KMS-11 (cell line): ENCODE data around the gene AIRE.

Experiments
- H2AFZ ChIP-seq: fragments of 200-600 bp; sonication (generic); 2 replicates; pipeline ENCODE4 v1.6.1; 2016; ENCODE audit warnings: antibody characterized with exemption, mixed run types, low read depth
- H3K27ac ChIP-seq: fragments of 200-600 bp; sonication (generic); 2 replicates; pipeline ENCODE4 v1.6.1; 2016; ENCODE audit warnings: mild to moderate bottlenecking, mixed run types
- H3K27me3 ChIP-seq: fragments of 200-600 bp; sonication (generic); 2 replicates; pipeline ENCODE4 v1.6.1; 2017; ENCODE audit warnings: mild to moderate bottlenecking, low read depth, mixed run types, moderate library complexity; ENCODE audit not compliant: insufficient read depth
- H3K36me3 ChIP-seq: fragments of 200-600 bp; sonication (generic); 2 replicates; pipeline ENCODE4 v1.6.1; 2017; ENCODE audit warnings: mild to moderate bottlenecking, mixed run types; ENCODE audit not compliant: insufficient read depth
- H3K4me1 ChIP-seq: fragments of 200-600 bp; sonication (generic); 2 replicates; pipeline ENCODE4 v1.6.1; 2016; ENCODE audit warnings: mild to moderate bottlenecking, low read depth, mixed run types; ENCODE audit not compliant: poor library complexity, severe bottlenecking
- H3K4me2 ChIP-seq: fragments of 200-600 bp; sonication (generic); 2 replicates; pipeline ENCODE4 v1.7.0; 2016; ENCODE audit warnings: mild to moderate bottlenecking, mixed run types
- H3K4me3 ChIP-seq: fragments of 200-600 bp; sonication (generic); IDR thresholded peaks from 2 replicates; pipeline ENCODE4 v1.6.1; 2017; ENCODE audit warnings: low read depth, low read length, mixed read lengths; ENCODE audit not compliant: insufficient read depth
- H3K79me2 ChIP-seq: fragments of 200-600 bp; sonication (generic); 2 replicates; pipeline ENCODE4 v1.6.1; 2016; ENCODE audit warnings: low read depth, mixed run types; ENCODE audit not compliant: insufficient read depth
- H3K9ac ChIP-seq: fragments of 200-600 bp; sonication (generic); 2 replicates; pipeline ENCODE4 v1.6.1; 2016; ENCODE audit warnings: mild to moderate bottlenecking, mixed run types
- H4K20me1 ChIP-seq: fragments of 200-600 bp; sonication (generic); 2 replicates; pipeline ENCODE4 v1.6.1; 2016; ENCODE audit warnings: mild to moderate bottlenecking, mixed run types; ENCODE audit not compliant: insufficient read depth
- CTCF ChIP-seq: fragments of 200-600 bp; sonication (generic); conservative IDR thresholded peaks from 2 replicates; pipeline ENCODE4 v1.6.1; 2017; ENCODE audit warnings: low read depth, mild to moderate bottlenecking, antibody characterized with exemption, low read length, moderate library complexity, mixed read lengths

Gene AIRE

GRCh38 chr21:44260066-44260465 lies 25.6 kb upstream of the AIRE start:
- no peak for TF ChIP-seq CTCF
- Histone ChIP-seq H2AFZ (no peak overlapping the region), H3K27ac (no peak overlapping the region), H3K36me3 (no peaks in the 10 kb centered on the region), H3K9ac (no peak overlapping the region), H3K4me1 (no peaks in the 10 kb centered on the region), H3K79me2 (no peaks in the 10 kb centered on the region), H3K4me3 (no peak overlapping the region), H3K27me3 (peaks cover 73% of the 10 kb centered on the region), H3K4me2 (no peak overlapping the region), H4K20me1 (no peaks in the 10 kb centered on the region)

GRCh38 chr21:44260791-44261631 lies 24.7 kb upstream of the AIRE start:
- H2AFZ ChIP-seq = no peak overlapping the region
- no peaks in the 10 kb centered on the region for H3K36me3 ChIP-seq
- no peak for TF ChIP-seq CTCF
- H3K4me1 ChIP-seq = no peaks in the 10 kb centered on the region
- H3K4me2 ChIP-seq = no peak overlapping the region
- H3K4me3 ChIP-seq = no peak overlapping the region
- H3K27me3 ChIP-seq = peaks cover 64% of the 10 kb centered on the region
- H3K27ac ChIP-seq = no peak overlapping the region
- H3K9ac ChIP-seq = no peak overlapping the region
- H4K20me1 ChIP-seq = no peaks in the 10 kb centered on the region
- H3K79me2 ChIP-seq = no peaks in the 10 kb centered on the region

GRCh38 chr21:44261675-44262295 lies 23.9 kb upstream of the AIRE start, which contains the start of gene DNMT3L:
Gene DNMT3L, minus strand, starts transcription at chr21:44261897. Its CDS starts 638 bp downstream, at chr21:44261259.
- Histone ChIP-seq H3K4me3 (no peak within 1 kb of the TSS), H3K27me3 (peaks cover 57% of the 10 kb centered on the region), H4K20me1 (no peaks in the 10 kb centered on the region), H3K4me1 (no peaks in the 10 kb centered on the region), H3K36me3 (no peaks in the 10 kb centered on the region), H3K9ac (no peak within 1 kb of the TSS), H3K27ac (no peak within 1 kb of the TSS), H3K79me2 (no peaks in the 10 kb centered on the region), H3K4me2 (no peak within 1 kb of the TSS), H2AFZ (no peak within 1 kb of the TSS)
- no peak for TF ChIP-seq CTCF

GRCh38 chr21:44262338-44263056 lies 23.2 kb upstream of the AIRE start:
- Histone ChIP-seq H2AFZ (no peak overlapping the region), H4K20me1 (no peaks in the 10 kb centered on the region), H3K4me1 (no peaks in the 10 kb centered on the region), H3K27me3 (peaks cover 52% of the 10 kb centered on the region), H3K4me3 (no peak overlapping the region), H3K27ac (no peak overlapping the region), H3K9ac (no peak overlapping the region), H3K4me2 (no peak overlapping the region), H3K36me3 (no peaks in the 10 kb centered on the region), H3K79me2 (no peaks in the 10 kb centered on the region)
- no peak for TF ChIP-seq CTCF
